ENCODE results near the gene CDKN1A. TPM values are rescaled to one million over a fixed set of nuclear protein-coding genes. Genes with fewer than 3 reads are reported as not detected.

The CDKN1A gene
- total and polyA plus RNA-seq, 8 donors = 4.7 to 240 (median 6.8) TPM

- Histone ChIP-seq H3K9me3 (no peaks in the 10 kb centered on the region), H3K4me3 (no peak overlapping the region), H3K36me3 (no peaks in the 10 kb centered on the region), H3K27ac (peak overlapping the region in 1 of 2 donors; percentile 44), H3K4me1 (peaks cover 0 to 13% of the 10 kb centered on the region in 2 donors), H3K27me3 (no peaks in the 10 kb centered on the region)
- TF ChIP-seq CTCF (IDR thresholded peaks at IDR 0.05) = no peak
- ATAC-seq = peak; percentile 88
- peak in 2 of 4 donors; percentile 88 to 90 for DNase-seq
- intact Hi-C loops (cut with DNase I) = no loop called here
These were observed 11.5 kb upstream of the CDKN1A start for GRCh38 chr6:36666826-36667591.

- ATAC-seq (no peak), DNase-seq (no peak)
- intact Hi-C loops (cut with DNase I) = no loop called here
- Histone ChIP-seq H3K27me3 (no peaks in the 10 kb centered on the region), H3K4me3 (no peak overlapping the region), H3K4me1 (peaks cover 0 to 13% of the 10 kb centered on the region in 2 donors), H3K9me3 (no peaks in the 10 kb centered on the region), H3K27ac (no peak overlapping the region), H3K36me3 (no peaks in the 10 kb centered on the region)
- TF ChIP-seq CTCF (IDR thresholded peaks at IDR 0.05) = no peak
These were observed 9.9 kb upstream of the CDKN1A start for GRCh38 chr6:36668591-36668990.

DNA sequence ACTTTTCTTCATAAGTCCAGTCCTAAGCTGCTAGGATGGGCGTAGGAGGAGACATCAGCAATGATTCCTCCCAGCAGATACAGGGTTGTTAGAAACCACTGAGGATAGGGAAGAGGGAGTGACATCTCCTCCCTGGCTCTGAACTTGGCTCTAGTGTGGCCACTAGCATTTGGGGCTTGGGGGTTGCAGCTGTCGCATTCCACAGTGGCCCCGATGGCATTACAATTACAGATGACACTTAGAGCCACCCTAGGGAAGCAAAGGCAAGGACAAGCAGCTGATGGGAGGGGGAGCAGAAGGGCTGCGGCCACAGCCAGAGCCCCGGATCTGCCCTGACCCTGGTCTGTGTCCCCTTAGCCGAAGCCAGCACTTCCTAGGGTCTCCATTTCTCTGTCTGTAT, 9.5 kb upstream of the CDKN1A start:
- TF ChIP-seq CTCF (IDR thresholded peaks at IDR 0.05) = no peak
- Histone ChIP-seq H3K4me3 (no peak overlapping the region), H3K36me3 (no peaks in the 10 kb centered on the region), H3K9me3 (no peaks in the 10 kb centered on the region), H3K4me1 (peaks cover 0 to 13% of the 10 kb centered on the region in 2 donors), H3K27ac (no peak overlapping the region), H3K27me3 (no peaks in the 10 kb centered on the region)
- intact Hi-C loops (cut with DNase I) = no loop called here
- DNase-seq (no peak), ATAC-seq (no peak)

DNA sequence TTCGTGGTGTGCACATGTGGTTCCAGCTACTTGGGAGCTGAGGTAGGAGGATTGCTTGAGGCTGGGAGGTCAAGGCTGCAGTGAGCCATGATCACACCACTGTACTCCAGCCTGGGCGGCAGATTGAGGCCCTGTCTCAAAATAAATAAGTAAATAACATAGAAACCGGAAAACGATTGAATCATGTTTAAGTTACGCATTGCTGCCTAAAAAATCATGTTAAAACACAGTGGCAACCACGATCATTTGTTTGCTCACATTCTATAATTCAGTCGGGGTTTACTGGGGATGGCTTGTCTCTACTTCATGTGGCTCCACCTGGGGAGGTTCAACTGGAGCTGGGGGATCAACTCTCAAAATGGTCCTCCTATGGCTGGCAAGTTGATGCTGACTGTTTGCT, 8.2 kb upstream of the CDKN1A start:
- H3K27ac ChIP-seq = no peak overlapping the region
- intact Hi-C loops (cut with DNase I) = no loop called here
- no peak for TF ChIP-seq CTCF (IDR thresholded peaks at IDR 0.05)

GRCh38 chr6:36671687-36672375, 6.7 kb upstream of the CDKN1A start:
- no peaks in the 10 kb centered on the region for H3K36me3 ChIP-seq
- no peak for ATAC-seq
- H3K9me3 ChIP-seq = no peaks in the 10 kb centered on the region
- no peak overlapping the region for H3K4me3 ChIP-seq
- H3K27me3 ChIP-seq = no peaks in the 10 kb centered on the region
- peaks cover under 1 to 22% of the 10 kb centered on the region in 2 donors for H3K4me1 ChIP-seq
- TF ChIP-seq CTCF (IDR thresholded peaks at IDR 0.05) = no peak
- no peak for DNase-seq
- H3K27ac ChIP-seq = no peak overlapping the region
- intact Hi-C loops (cut with DNase I) = no loop called here

More for the DNA sequence above, 8.2 kb upstream of the CDKN1A start:
- H3K4me3 ChIP-seq = no peak overlapping the region
- ATAC-seq = no peak
- no peaks in the 10 kb centered on the region for H3K36me3 ChIP-seq
- no peak for DNase-seq
- no peaks in the 10 kb centered on the region for H3K9me3 ChIP-seq
- peaks cover 0 to 13% of the 10 kb centered on the region in 2 donors for H3K4me1 ChIP-seq
- H3K27me3 ChIP-seq = no peaks in the 10 kb centered on the region
